IPS-15b (cell line): Measurements from ENCODE around the gene MYL3.
"Not testable (repeated sequence)": the region's sequence is repeated elsewhere in the genome, so short reads cannot be mapped to it uniquely, and the experiment has no call there.

ENCODE experiments used
- H3K27me3 ChIP-seq: one replicate; pipeline ENCODE4 v1.6.1; 2013; ENCODE audit warnings: low read length; ENCODE audit not compliant: control insufficient read depth, insufficient read depth
- H3K36me3 ChIP-seq: one replicate; pipeline ENCODE4 v1.6.1; 2013; ENCODE audit warnings: low read length; ENCODE audit not compliant: control insufficient read depth, insufficient read depth
- H3K4me1 ChIP-seq: one replicate; pipeline ENCODE4 v1.6.1; 2013; ENCODE audit warnings: mild to moderate bottlenecking, low read length; ENCODE audit not compliant: control insufficient read depth, insufficient read depth
- H3K4me3 ChIP-seq: one replicate; pipeline ENCODE4 v1.5.1; 2013; ENCODE audit warnings: low read depth, low read length
- H3K9ac ChIP-seq: one replicate; pipeline ENCODE4 v1.6.1; 2013; ENCODE audit warnings: low read depth, mild to moderate bottlenecking, low read length
- H3K9me3 ChIP-seq: one replicate; pipeline ENCODE4 v1.6.1; 2013; ENCODE audit warnings: mild to moderate bottlenecking, low read length; ENCODE audit not compliant: control insufficient read depth, insufficient read depth

Gene MYL3

GRCh38 chr3:46863261-46863782 lies at the start of gene MYL3:
Gene MYL3 (minus strand): TSS chr3:46863444. CDS start chr3:46863390, 54 bp downstream.
- H3K4me1 ChIP-seq = no peaks in the 10 kb centered on the region

GRCh38 chr3:46912986-46913385 lies 49.7 kb upstream of the MYL3 start:
- no peak overlapping the region for H3K4me3 ChIP-seq
- H3K4me1 ChIP-seq = no peaks in the 10 kb centered on the region
- no peaks in the 10 kb centered on the region for H3K9me3 ChIP-seq
- no peaks in the 10 kb centered on the region for H3K27me3 ChIP-seq
- H3K36me3 ChIP-seq = no peaks in the 10 kb centered on the region
- H3K9ac ChIP-seq = no peak overlapping the region

More at GRCh38 chr3:46863261-46863782, at the start of gene MYL3:
- Histone ChIP-seq H3K9me3 (no peaks in the 10 kb centered on the region), H3K4me3 (no peak within 1 kb of the TSS), H3K36me3 (no peaks in the 10 kb centered on the region), H3K27me3 (no peaks in the 10 kb centered on the region), H3K9ac (no peak within 1 kb of the TSS)

- not testable (repeated sequence) for H3K9me3 ChIP-seq, H3K36me3 ChIP-seq, H3K4me1 ChIP-seq, H3K9ac ChIP-seq, H3K27me3 ChIP-seq, H3K4me3 ChIP-seq
Measured at GRCh38 chr3:46910914-46911313, 47.7 kb upstream of the MYL3 start.

- H3K9me3 ChIP-seq = no peaks in the 10 kb centered on the region
- H3K36me3 ChIP-seq = no peaks in the 10 kb centered on the region
- H3K4me3 ChIP-seq = no peak overlapping the region
- no peaks in the 10 kb centered on the region for H3K27me3 ChIP-seq
- no peaks in the 10 kb centered on the region for H3K4me1 ChIP-seq
- H3K9ac ChIP-seq = no peak overlapping the region
Measured at GRCh38 chr3:46910166-46910760, 47.0 kb upstream of the MYL3 start.

- Histone ChIP-seq H3K4me3 (no peak overlapping the region), H3K9ac (no peak overlapping the region), H3K4me1 (no peaks in the 10 kb centered on the region), H3K36me3 (no peaks in the 10 kb centered on the region), H3K27me3 (no peaks in the 10 kb centered on the region), H3K9me3 (no peaks in the 10 kb centered on the region)
Measured at GRCh38 chr3:46909535-46910161, 46.4 kb upstream of the MYL3 start.

GRCh38 chr3:46908986-46909534 lies 45.8 kb upstream of the MYL3 start:
- no peaks in the 10 kb centered on the region for H3K9me3 ChIP-seq
- H3K27me3 ChIP-seq = no peaks in the 10 kb centered on the region
- no peaks in the 10 kb centered on the region for H3K36me3 ChIP-seq
- H3K9ac ChIP-seq = no peak overlapping the region
- H3K4me3 ChIP-seq = no peak overlapping the region
- no peaks in the 10 kb centered on the region for H3K4me1 ChIP-seq

GRCh38 chr3:46908294-46908985 lies 45.2 kb upstream of the MYL3 start:
- Histone ChIP-seq H3K27me3 (no peaks in the 10 kb centered on the region), H3K4me1 (no peaks in the 10 kb centered on the region), H3K36me3 (no peaks in the 10 kb centered on the region), H3K9ac (no peak overlapping the region), H3K4me3 (no peak overlapping the region), H3K9me3 (no peaks in the 10 kb centered on the region)

- H3K9ac ChIP-seq = no peak overlapping the region
- no peak overlapping the region for H3K4me3 ChIP-seq
- H3K27me3 ChIP-seq = no peaks in the 10 kb centered on the region
- no peaks in the 10 kb centered on the region for H3K4me1 ChIP-seq
- no peaks in the 10 kb centered on the region for H3K9me3 ChIP-seq
- no peaks in the 10 kb centered on the region for H3K36me3 ChIP-seq
Measured at GRCh38 chr3:46907960-46908293, 44.7 kb upstream of the MYL3 start.

GRCh38 chr3:46907271-46907670 lies 44.0 kb upstream of the MYL3 start:
- Histone ChIP-seq H3K4me3 (no peak overlapping the region), H3K4me1 (no peaks in the 10 kb centered on the region), H3K36me3 (no peaks in the 10 kb centered on the region), H3K27me3 (no peaks in the 10 kb centered on the region), H3K9ac (no peak overlapping the region), H3K9me3 (no peaks in the 10 kb centered on the region)

- Histone ChIP-seq H3K9me3 (no peaks in the 10 kb centered on the region), H3K36me3 (no peaks in the 10 kb centered on the region), H3K9ac (no peak overlapping the region), H3K4me1 (no peaks in the 10 kb centered on the region), H3K4me3 (no peak overlapping the region), H3K27me3 (no peaks in the 10 kb centered on the region)
Measured at GRCh38 chr3:46906471-46907058, 43.3 kb upstream of the MYL3 start.

- H3K9ac ChIP-seq = no peak overlapping the region
- no peaks in the 10 kb centered on the region for H3K4me1 ChIP-seq
- H3K27me3 ChIP-seq = no peaks in the 10 kb centered on the region
- H3K4me3 ChIP-seq = no peak overlapping the region
- no peaks in the 10 kb centered on the region for H3K9me3 ChIP-seq
- no peaks in the 10 kb centered on the region for H3K36me3 ChIP-seq
Measured at GRCh38 chr3:46905661-46906451, 42.6 kb upstream of the MYL3 start.
